CD8-positive, alpha-beta memory T cell (primary cell): ENCODE measurements around the gene SLC41A2. TPM values are rescaled to one million over a fixed set of nuclear protein-coding genes. Genes with fewer than 3 reads are reported as not detected.

Source experiments
- CTCF ChIA-PET: fragments of 350-600 bp; sonication (Branson Sonifier 250); formaldehyde crosslinking; loops from one replicate; lab custom pipeline; 2021; ENCODE audit warnings: antibody characterized with exemption; lab: Charles Lee
- POLR2A ChIA-PET: fragments of 350-600 bp; sonication (Branson Sonifier 250); formaldehyde crosslinking; loops from one replicate; lab custom pipeline; 2021; ENCODE audit warnings: antibody characterized with exemption; lab: Charles Lee
- DNase-seq, 5 donors: peaks; one replicate each; pipeline versions ENCODE4 v3.0.0 to v3.0.0-alpha.2; 2020 to 2022; ENCODE audit warnings: mixed read lengths in 1 of 5
- H3K27ac ChIP-seq: one replicate; pipeline ENCODE4 v1.7.0; 2013; ENCODE audit warnings: low read depth, mild to moderate bottlenecking, low read length, moderate library complexity
- H3K27me3 ChIP-seq: 2 replicates; pipeline ENCODE4 v1.7.0; 2013; ENCODE audit warnings: low read length, mild to moderate bottlenecking; ENCODE audit not compliant: insufficient read depth, poor library complexity, severe bottlenecking
- H3K36me3 ChIP-seq: 2 replicates; pipeline ENCODE4 v1.7.0; 2013; ENCODE audit warnings: mild to moderate bottlenecking, low read length, moderate library complexity; ENCODE audit not compliant: insufficient read depth
- H3K4me1 ChIP-seq: 2 replicates; pipeline ENCODE4 v1.7.0; 2013; ENCODE audit warnings: mild to moderate bottlenecking, low read length, moderate library complexity; ENCODE audit not compliant: insufficient read depth
- H3K4me3 ChIP-seq: 2 replicates; pipeline ENCODE4 v1.7.0; 2013; ENCODE audit warnings: mild to moderate bottlenecking, low read length
- H3K9me3 ChIP-seq: 2 replicates; pipeline ENCODE4 v1.7.0; 2013; ENCODE audit warnings: mild to moderate bottlenecking, low read length
- H3K27ac Mint-ChIP-seq, 8 donors: one replicate each; pipeline ENCODE4 v1.8.0; 2020 to 2021; ENCODE audit warnings: mixed read lengths in 8 of 8, mild to moderate bottlenecking in 6 of 8, inconsistent platforms in 3 of 8, moderate library complexity in 3 of 8
- H3K27me3 Mint-ChIP-seq, 2 donors: one replicate each; pipeline ENCODE4 v1.8.0; 2020 to 2021; ENCODE audit warnings: mixed read lengths in 2 of 2, mild to moderate bottlenecking in 1 of 2, moderate library complexity in 1 of 2
- H3K36me3 Mint-ChIP-seq, 3 donors: one replicate each; pipeline ENCODE4 v1.8.0; 2020 to 2021; ENCODE audit warnings: mixed read lengths in 3 of 3, inconsistent platforms in 1 of 3, mild to moderate bottlenecking in 1 of 3
- H3K4me1 Mint-ChIP-seq, 3 donors: one replicate each; pipeline ENCODE4 v1.8.0; 2020 to 2021; ENCODE audit warnings: mixed read lengths in 3 of 3, inconsistent platforms in 1 of 3, mild to moderate bottlenecking in 1 of 3
- H3K4me3 Mint-ChIP-seq, 7 donors: one replicate each; pipeline ENCODE4 v1.8.0; 2020 to 2021; ENCODE audit warnings: mixed read lengths in 7 of 7, mild to moderate bottlenecking in 6 of 7, moderate library complexity in 4 of 7, inconsistent platforms in 2 of 7
- H3K9me3 Mint-ChIP-seq, 5 donors: one replicate each; pipeline ENCODE4 v1.8.0; 2020 to 2022; ENCODE audit warnings: mixed read lengths in 5 of 5, mild to moderate bottlenecking in 3 of 5, moderate library complexity in 2 of 5, inconsistent platforms in 1 of 5
- polyA plus RNA-seq: library from polyadenylated mRNA; unstranded; fragments of 300-500 nt; fragmentation: Illumina TruSeq; gene quantifications from one replicate; pipeline ENCODE4 v1.2.3, GENCODE V29; 2021
- total RNA-seq, 2 experiments: library from RNA; stranded (reverse); gene quantifications; one replicate each; pipeline ENCODE4 v1.2.3, GENCODE V29; 2021

Gene SLC41A2
- total and polyA plus RNA-seq, 3 experiments from 2014 or later = 5.9 to 6.8 TPM; not detected in 1

DNA sequence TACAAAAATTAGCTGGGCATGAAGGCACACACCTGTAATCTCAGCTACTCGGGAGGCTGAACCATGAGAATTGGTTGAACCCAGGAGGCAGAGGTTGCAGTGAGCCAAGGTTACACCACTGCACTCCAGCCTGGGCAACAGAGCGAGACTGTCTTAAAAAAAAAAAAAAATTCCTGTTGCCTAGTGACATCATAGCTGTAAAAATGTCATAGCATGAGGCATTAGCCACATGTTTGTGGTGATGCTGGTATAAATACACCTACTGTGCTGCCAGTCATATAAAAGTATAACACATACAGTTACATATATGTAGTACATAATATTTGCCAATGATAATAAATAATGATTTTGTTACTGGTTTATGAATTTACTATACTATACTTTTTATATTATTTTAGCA lies 22.2 kb downstream of the SLC41A2 start:
- CTCF ChIA-PET = no interaction called here
- POLR2A ChIA-PET = no interaction called here
- peaks cover 0 to 4% of the 10 kb centered on the region in 2 donors for H3K27me3 Mint-ChIP-seq
- H3K4me3 Mint-ChIP-seq = no peak overlapping the region
- Histone ChIP-seq H3K4me3 (no peak overlapping the region), H3K36me3 (no peaks in the 10 kb centered on the region), H3K27ac (no peak overlapping the region), H3K9me3 (no peaks in the 10 kb centered on the region), H3K4me1 (no peaks in the 10 kb centered on the region), H3K27me3 (no peaks in the 10 kb centered on the region)
- no peaks in the 10 kb centered on the region for H3K4me1 Mint-ChIP-seq
- no peaks in the 10 kb centered on the region for H3K9me3 Mint-ChIP-seq
- H3K36me3 Mint-ChIP-seq = peaks cover 0 to 2% (median 0%) of the 10 kb centered on the region in 3 donors
- DNase-seq = no peak
- no peak overlapping the region for H3K27ac Mint-ChIP-seq

DNA sequence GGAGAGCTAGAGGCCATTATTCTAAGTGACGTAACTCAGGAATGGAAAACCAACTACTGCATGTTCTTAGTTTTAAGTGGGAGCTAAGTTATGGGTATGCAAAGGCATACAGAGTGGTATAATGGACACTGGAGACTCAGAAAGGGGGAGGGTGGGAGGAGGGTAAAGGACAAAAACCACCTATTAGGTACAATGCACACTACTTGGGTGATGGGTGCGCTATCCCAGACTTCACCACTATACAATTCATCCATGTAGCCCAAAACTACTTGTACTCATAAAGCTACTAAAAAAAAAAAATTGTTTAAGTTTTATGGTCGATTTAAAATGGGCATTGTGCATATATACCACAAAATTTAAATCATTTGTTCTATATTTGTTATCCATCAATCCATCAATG lies 24.3 kb downstream of the SLC41A2 start:
- no peak for DNase-seq
- peaks cover 0 to 4% of the 10 kb centered on the region in 2 donors for H3K27me3 Mint-ChIP-seq
- H3K4me1 Mint-ChIP-seq = peaks cover 0 to 4% (median 0%) of the 10 kb centered on the region in 3 donors
- H3K4me3 Mint-ChIP-seq = no peak overlapping the region
- Histone ChIP-seq H3K4me1 (no peaks in the 10 kb centered on the region), H3K9me3 (no peaks in the 10 kb centered on the region), H3K27me3 (no peaks in the 10 kb centered on the region), H3K27ac (no peak overlapping the region), H3K4me3 (no peak overlapping the region), H3K36me3 (no peaks in the 10 kb centered on the region)
- H3K36me3 Mint-ChIP-seq = peaks cover 0 to 2% (median 0%) of the 10 kb centered on the region in 3 donors
- CTCF ChIA-PET = interaction anchor here (1.0 kb wide), 1 partner anchor 13 kb away, joined by 3 read pairs; no protein-coding TSS in a partner anchor
- no peaks in the 10 kb centered on the region for H3K9me3 Mint-ChIP-seq
- H3K27ac Mint-ChIP-seq = no peak overlapping the region
- POLR2A ChIA-PET = interaction anchor here (0.6 kb wide), 1 partner anchor 36 kb away, joined by 3 read pairs; no protein-coding TSS in a partner anchor

DNA sequence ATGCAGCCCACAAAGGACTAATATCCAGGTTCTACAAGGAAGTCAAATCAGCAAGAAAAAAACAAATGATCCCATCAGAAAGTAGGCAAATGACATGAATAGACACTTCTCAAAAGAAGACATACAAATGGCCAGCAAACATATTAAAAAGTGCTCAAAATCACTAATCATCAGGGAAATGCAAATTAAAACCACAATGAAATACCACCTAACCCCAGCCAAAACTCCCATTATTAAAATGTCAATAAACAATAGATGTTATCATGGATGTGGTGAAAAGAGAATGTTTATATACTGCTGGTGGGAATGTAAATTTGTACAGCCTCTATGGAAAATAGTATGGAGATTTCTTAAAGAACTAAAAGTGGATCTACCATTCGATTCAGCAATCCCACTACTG lies 25.0 kb downstream of the SLC41A2 start:
- H3K27me3 ChIP-seq = no peaks in the 10 kb centered on the region
- Mint-ChIP-seq H3K9me3 (no peaks in the 10 kb centered on the region), H3K36me3 (peaks cover 0 to 2% (median 0%) of the 10 kb centered on the region in 3 donors), H3K4me3 (no peak overlapping the region), H3K4me1 (peaks cover 0 to 4% (median 0%) of the 10 kb centered on the region in 3 donors), H3K27me3 (peaks cover 0 to under 1% of the 10 kb centered on the region in 2 donors), H3K27ac (no peak overlapping the region)
- no peaks in the 10 kb centered on the region for H3K9me3 ChIP-seq
- H3K4me1 ChIP-seq = no peaks in the 10 kb centered on the region
- ChIA-PET POLR2A (interaction anchor here (0.6 kb wide), 1 partner anchor 37 kb away, joined by 3 read pairs; no protein-coding TSS in a partner anchor), CTCF (no interaction called here)
- H3K4me3 ChIP-seq = no peak overlapping the region
- no peak overlapping the region for H3K27ac ChIP-seq
- DNase-seq = no peak
- no peaks in the 10 kb centered on the region for H3K36me3 ChIP-seq

- H3K9me3 ChIP-seq = no peaks in the 10 kb centered on the region
- no peak overlapping the region for H3K4me3 ChIP-seq
- Mint-ChIP-seq H3K27me3 (no peaks in the 10 kb centered on the region), H3K36me3 (no peaks in the 10 kb centered on the region), H3K9me3 (no peaks in the 10 kb centered on the region), H3K4me3 (no peak overlapping the region), H3K4me1 (peaks cover 0 to 4% (median 0%) of the 10 kb centered on the region in 3 donors), H3K27ac (no peak overlapping the region)
- POLR2A ChIA-PET = interaction anchor here (0.5 kb wide), 1 partner anchor 30 kb away, joined by 4 read pairs; no protein-coding TSS in a partner anchor
- no peak for DNase-seq
- no peaks in the 10 kb centered on the region for H3K36me3 ChIP-seq
- no peaks in the 10 kb centered on the region for H3K4me1 ChIP-seq
- H3K27me3 ChIP-seq = no peaks in the 10 kb centered on the region
- CTCF ChIA-PET = no interaction called here
- no peak overlapping the region for H3K27ac ChIP-seq
Observed at GRCh38 chr12:104930388-104931326, 27.4 kb downstream of the SLC41A2 start.

DNA sequence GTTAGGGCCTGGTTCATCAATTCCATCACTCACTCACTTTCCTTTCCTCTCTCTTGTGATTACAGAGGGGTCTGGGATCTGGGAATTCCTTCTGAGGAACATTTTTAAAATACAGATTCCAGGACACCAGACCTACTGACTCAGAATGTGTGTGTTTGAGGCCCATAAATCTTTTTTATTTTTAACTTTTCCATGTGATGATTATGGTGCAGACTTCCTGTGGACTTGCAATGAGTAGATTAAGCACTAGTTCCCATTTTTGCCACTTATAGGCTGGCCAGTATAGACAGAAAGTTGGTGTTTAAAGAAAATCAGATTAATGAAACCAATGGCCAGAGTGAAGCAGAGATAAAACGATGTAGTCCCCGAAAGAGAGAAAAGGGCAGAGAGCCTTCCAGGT lies 28.1 kb downstream of the SLC41A2 start:
- no peaks in the 10 kb centered on the region for H3K27me3 Mint-ChIP-seq
- no peak overlapping the region for H3K4me3 ChIP-seq
- H3K4me1 Mint-ChIP-seq = peaks cover 0 to 4% (median 0%) of the 10 kb centered on the region in 3 donors
- ChIA-PET POLR2A (no interaction called here), CTCF (no interaction called here)
- DNase-seq = no peak
- no peaks in the 10 kb centered on the region for H3K36me3 Mint-ChIP-seq
- H3K27ac ChIP-seq = no peak overlapping the region
- H3K4me3 Mint-ChIP-seq = no peak overlapping the region
- no peaks in the 10 kb centered on the region for H3K9me3 ChIP-seq
- H3K36me3 ChIP-seq = no peaks in the 10 kb centered on the region
- H3K4me1 ChIP-seq = no peaks in the 10 kb centered on the region
- no peaks in the 10 kb centered on the region for H3K27me3 ChIP-seq
- no peak overlapping the region for H3K27ac Mint-ChIP-seq
- H3K9me3 Mint-ChIP-seq = no peaks in the 10 kb centered on the region

DNA sequence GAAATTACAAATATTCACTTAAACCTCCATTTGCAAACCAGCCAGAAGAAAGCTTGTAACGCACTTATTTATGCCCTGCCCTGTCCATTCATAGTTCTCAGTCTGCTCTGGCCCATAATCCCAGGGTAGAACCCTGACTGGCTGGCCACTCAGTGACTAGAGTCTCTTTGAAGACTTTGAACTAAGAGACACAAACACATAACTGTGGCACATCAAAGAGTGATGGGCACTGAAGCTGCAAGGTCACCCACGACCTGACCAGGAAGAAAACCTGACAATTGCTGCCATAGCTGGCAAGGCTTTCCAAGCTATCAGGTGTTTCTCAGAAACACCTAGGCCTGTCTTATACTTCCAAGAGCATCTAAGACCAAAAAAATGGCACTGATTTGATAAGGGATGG lies 28.7 kb downstream of the SLC41A2 start:
- ChIA-PET POLR2A (no interaction called here), CTCF (no interaction called here)
- Mint-ChIP-seq H3K9me3 (no peaks in the 10 kb centered on the region), H3K36me3 (no peaks in the 10 kb centered on the region), H3K4me3 (no peak overlapping the region), H3K27ac (peak overlapping the region in 1 of 8 donors; percentile 39), H3K4me1 (peaks cover 0 to 4% (median 0%) of the 10 kb centered on the region in 3 donors), H3K27me3 (no peaks in the 10 kb centered on the region)
- Histone ChIP-seq H3K9me3 (no peaks in the 10 kb centered on the region), H3K4me1 (no peaks in the 10 kb centered on the region), H3K27me3 (no peaks in the 10 kb centered on the region), H3K4me3 (no peak overlapping the region), H3K27ac (no peak overlapping the region), H3K36me3 (no peaks in the 10 kb centered on the region)
- DNase-seq = no peak

- Mint-ChIP-seq H3K36me3 (no peaks in the 10 kb centered on the region), H3K27me3 (no peaks in the 10 kb centered on the region), H3K4me1 (peaks cover 0 to 4% (median 0%) of the 10 kb centered on the region in 3 donors), H3K27ac (no peak overlapping the region), H3K4me3 (no peak overlapping the region), H3K9me3 (no peaks in the 10 kb centered on the region)
- no peak for DNase-seq
- Histone ChIP-seq H3K27me3 (no peaks in the 10 kb centered on the region), H3K9me3 (no peaks in the 10 kb centered on the region), H3K27ac (no peak overlapping the region), H3K36me3 (no peaks in the 10 kb centered on the region), H3K4me1 (no peaks in the 10 kb centered on the region), H3K4me3 (no peak overlapping the region)
- ChIA-PET POLR2A (no interaction called here), CTCF (no interaction called here)
Observed at GRCh38 chr12:104928036-104928745, 29.9 kb downstream of the SLC41A2 start.

DNA sequence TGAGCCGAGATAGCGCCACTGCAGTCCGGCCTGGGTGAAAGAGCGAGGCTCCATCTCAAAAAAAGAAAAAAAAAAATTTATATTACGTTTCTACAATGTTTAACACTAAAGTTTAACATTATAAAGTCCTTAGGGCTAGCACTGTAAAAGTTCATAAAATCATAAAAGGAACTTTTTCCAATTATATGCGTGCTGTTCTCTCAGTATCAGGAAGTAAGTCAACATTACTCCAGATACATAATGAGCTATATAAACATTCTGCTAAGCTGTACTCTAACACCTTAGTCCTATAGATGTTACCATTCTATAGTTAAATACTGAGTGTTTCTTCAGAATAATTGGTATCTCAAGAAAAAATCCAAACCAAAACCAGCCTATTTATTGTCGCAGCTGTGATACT lies 32.6 kb downstream of the SLC41A2 start:
- POLR2A ChIA-PET = no interaction called here
- Histone ChIP-seq H3K27ac (no peak overlapping the region), H3K9me3 (no peaks in the 10 kb centered on the region), H3K27me3 (no peaks in the 10 kb centered on the region), H3K4me1 (no peaks in the 10 kb centered on the region), H3K4me3 (no peak overlapping the region), H3K36me3 (no peaks in the 10 kb centered on the region)
- Mint-ChIP-seq H3K4me3 (no peak overlapping the region), H3K27ac (no peak overlapping the region), H3K27me3 (no peaks in the 10 kb centered on the region), H3K4me1 (peaks cover 0 to 3% (median 0%) of the 10 kb centered on the region in 3 donors), H3K36me3 (peaks cover 0 to 19% (median 2%) of the 10 kb centered on the region in 3 donors), H3K9me3 (peaks cover 7 to 12% (median 10%) of the 10 kb centered on the region in 5 donors)
- DNase-seq = no peak
- CTCF ChIA-PET = no interaction called here
